H1 (cell line): Measurements from ENCODE around the gene ATP6V0D1. TPM values are rescaled to one million over a fixed set of nuclear protein-coding genes. Genes with fewer than 3 reads are reported as not detected.

Experiments
- CTCF ChIP-seq, 3 experiments: IDR thresholded peaks; 1 replicate in 2 of 3; 2 replicates in 1 of 3; pipeline versions ENCODE4 v1.5.1 to v1.6.1; 2011; ENCODE audit warnings: low read length in 3 of 3, mild to moderate bottlenecking in 3 of 3, inconsistent platforms in 2 of 3, low read depth in 1 of 3, moderate library complexity in 1 of 3; ENCODE audit not compliant: insufficient read depth in 1 of 3; ENCODE audit errors: control extremely low read depth in 1 of 3
- GTF2F1 ChIP-seq: IDR thresholded peaks from 2 replicates; pipeline ENCODE4 v1.6.1; 2012; ENCODE audit warnings: low read depth, low read length, improper control_type of control experiment, borderline replicate concordance
- POLR2A ChIP-seq, 2 experiments: IDR thresholded peaks; 1 replicate in 1 of 2; 2 replicates in 1 of 2; pipeline ENCODE4 v1.6.1; 2011; ENCODE audit warnings: low read depth in 2 of 2, low read length in 2 of 2, mild to moderate bottlenecking in 2 of 2; ENCODE audit errors: control extremely low read depth in 1 of 2
- POU5F1 ChIP-seq: IDR thresholded peaks from 2 replicates; pipeline ENCODE4 v1.6.1; 2011; ENCODE audit warnings: low read depth, mild to moderate bottlenecking, low read length, moderate library complexity
- RBBP5 ChIP-seq: IDR thresholded peaks from 2 replicates; pipeline ENCODE4 v1.7.1; 2012; ENCODE audit warnings: low read depth, mild to moderate bottlenecking, inconsistent platforms, low read length, moderate library complexity, borderline replicate concordance
- RXRA ChIP-seq: IDR thresholded peaks from 2 replicates; pipeline ENCODE4 v1.6.1; 2011; ENCODE audit warnings: low read depth, mild to moderate bottlenecking, low read length, moderate library complexity; ENCODE audit not compliant: insufficient read depth
- TAF7 ChIP-seq: optimal IDR thresholded peaks from 2 replicates; pipeline ENCODE3; 2011; ENCODE audit warnings: low read depth, mild to moderate bottlenecking, inconsistent platforms, low read length, moderate library complexity, borderline replicate concordance
- polyA plus RNA-seq, 7 experiments: library from polyadenylated mRNA; depleted of rRNA in 3 of 7; stranded (reverse) in 5 of 7; unstranded in 2 of 7; fragments of >200 nt in 5 of 7; fragments of 200-250 nt in 2 of 7; gene quantifications; 1 replicate in 5 of 7; 2 replicates in 1 of 7; 4 replicates in 1 of 7; pipeline versions ENCODE4 v1.2.1 to v1.2.3, GENCODE V29; 2011 to 2013; ENCODE audit warnings: missing spikeins in 2 of 7, mixed read lengths in 2 of 7
- total RNA-seq: library from RNA; stranded (reverse); fragmentation: NEBNext Ultra II Directional; extraction: Animal tissue kit (Norgen Biotek cat#: 25700); gene quantifications from 2 replicates; pipeline ENCODE4 v1.2.1, GENCODE V29; 2021

Gene ATP6V0D1
- total and polyA plus RNA-seq, 2 of the 8 experiments (the other 6 are each of a cell fraction or from before 2014, with no cell fraction given) = 47.3 to 134 TPM

DNA sequence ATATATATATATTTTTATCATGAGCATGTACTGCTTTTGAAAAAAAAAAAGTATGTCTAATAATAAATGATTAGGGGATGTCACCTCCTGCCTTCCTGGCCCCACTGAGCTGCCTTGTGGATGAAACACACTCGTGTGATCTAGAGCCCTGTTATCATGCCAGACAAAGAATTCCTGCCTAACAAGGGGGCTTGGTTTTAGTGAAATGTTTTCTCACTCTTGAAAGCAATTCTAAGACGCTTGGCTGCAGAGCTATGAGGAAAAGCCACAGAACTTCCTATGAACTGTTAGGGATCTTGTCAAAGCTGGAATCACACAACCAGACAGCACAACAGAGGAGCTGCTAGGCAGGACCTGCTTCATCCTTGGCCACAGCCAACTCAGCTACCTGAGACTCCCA lies 68.7 kb downstream of the ATP6V0D1 start (continued):
- TF ChIP-seq POU5F1 (no peak), POLR2A (IDR thresholded peaks at IDR 0.05; ENCODE audit: control extremely low read depth in 1 of 2, low read depth in 2 of 2, low read length in 2 of 2) (no peak), RBBP5 (no peak), RXRA (no peak), TAF7 (no peak), CTCF (IDR thresholded peaks at IDR 0.05; ENCODE audit: control extremely low read depth in 1 of 3, insufficient read depth in 1 of 3, low read depth in 1 of 3, low read length in 3 of 3) (no peak), GTF2F1 (no peak)
